Activated CD8-positive, alpha-beta memory T cell treated with anti-CD3 and anti-CD28 coated beads, Interleukin-2, amount 50 U/mL, for 24 hours (primary cell): Measurements from ENCODE around the gene POGLUT3.

ENCODE experiments used
- DNase-seq: peaks from one replicate; pipeline ENCODE4 v3.0.0-alpha.2; 2020; ENCODE audit errors: extremely low read depth

POGLUT3 gene

GRCh38 chr11:108500169-108500568 lies 2.0 kb upstream of the POGLUT3 start:
- no peak for DNase-seq

GRCh38 chr11:108498816-108499408 lies 728 bp upstream of the POGLUT3 start:
- DNase-seq = no peak

- peak; percentile 46 for DNase-seq
These were observed 703 bp downstream of the POGLUT3 start for GRCh38 chr11:108497317-108498045.

- no peak for DNase-seq
These were observed 1.4 kb downstream of the POGLUT3 start for GRCh38 chr11:108496643-108497256.

- no peak for DNase-seq
These were observed 2.9 kb downstream of the POGLUT3 start for GRCh38 chr11:108495326-108495725.

- DNase-seq = no peak
These were observed 4.0 kb downstream of the POGLUT3 start for GRCh38 chr11:108494182-108494581.

- DNase-seq = no peak
These were observed 6.2 kb downstream of the POGLUT3 start for GRCh38 chr11:108491936-108492335.

- no peak for DNase-seq
These were observed 11.4 kb downstream of the POGLUT3 start for GRCh38 chr11:108486828-108487227.

- no peak for DNase-seq
These were observed 11.9 kb downstream of the POGLUT3 start for GRCh38 chr11:108486331-108486730.

- no peak for DNase-seq
These were observed 15.0 kb downstream of the POGLUT3 start for GRCh38 chr11:108483163-108483562.

GRCh38 chr11:108474664-108475463 lies 23.3 kb downstream of the POGLUT3 start:
- no peak for DNase-seq

GRCh38 chr11:108472681-108473080 lies 25.5 kb downstream of the POGLUT3 start:
- DNase-seq = no peak

GRCh38 chr11:108468478-108468864 lies 29.7 kb downstream of the POGLUT3 start:
- no peak for DNase-seq

- peak; percentile 85 for DNase-seq
These were observed 30.9 kb downstream of the POGLUT3 start, which contains the start of gene C11orf65 for GRCh38 chr11:108467091-108467823. Gene C11orf65, minus strand, starts transcription at chr11:108467529. Its CDS starts 5,970 bp downstream, at chr11:108461559.

GRCh38 chr11:108466405-108466804 lies 31.8 kb downstream of the POGLUT3 start:
- no peak for DNase-seq

GRCh38 chr11:108453207-108453835 lies 44.9 kb downstream of the POGLUT3 start:
- DNase-seq = no peak
